Chondrocyte (in vitro differentiated cells): ENCODE data around the gene STOM. TPM values are rescaled to one million over a fixed set of nuclear protein-coding genes. Genes with fewer than 3 reads are reported as not detected.

Source experiments
- DNase-seq: peaks from one replicate; pipeline ENCODE4 v3.0.0; 2021; ENCODE audit warnings: mixed read lengths, low spot score
- H3K27ac Mint-ChIP-seq: one replicate; pipeline ENCODE4 v1.8.0; 2021; ENCODE audit warnings: mild to moderate bottlenecking, moderate library complexity, mixed read lengths; ENCODE audit not compliant: unreplicated experiment
- H3K27me3 Mint-ChIP-seq: 2 replicates; pipeline ENCODE4 v1.8.0; 2021; ENCODE audit warnings: low read depth, mixed read lengths
- H3K36me3 Mint-ChIP-seq: 2 replicates; pipeline ENCODE4 v1.8.0; 2021; ENCODE audit warnings: low read depth, mixed read lengths
- H3K4me1 Mint-ChIP-seq: 2 replicates; pipeline ENCODE4 v1.8.0; 2021; ENCODE audit warnings: low read depth, mild to moderate bottlenecking, mixed read lengths
- H3K4me3 Mint-ChIP-seq: one replicate; pipeline ENCODE4 v1.8.0; 2021; ENCODE audit warnings: mild to moderate bottlenecking, moderate library complexity, mixed read lengths; ENCODE audit not compliant: unreplicated experiment
- H3K9me3 Mint-ChIP-seq: 2 replicates; pipeline ENCODE4 v1.8.0; 2021; ENCODE audit warnings: low read depth, mixed read lengths
- total RNA-seq: library from RNA; stranded (reverse); gene quantifications from 3 replicates; pipeline ENCODE4 v1.2.1, GENCODE V29; 2021
- TF ChIP-seq, protein P1 (sequence below): fragments of 200-600 bp; sonication (generic); IDR thresholded peaks from 2 replicates; pipeline ENCODE4 v1.5.0; 2021; ENCODE audit warnings: antibody characterized with exemption, mild to moderate bottlenecking, moderate library complexity

Gene STOM
- total RNA-seq, 1 donor from 2014 or later = 83.6 TPM

DNA sequence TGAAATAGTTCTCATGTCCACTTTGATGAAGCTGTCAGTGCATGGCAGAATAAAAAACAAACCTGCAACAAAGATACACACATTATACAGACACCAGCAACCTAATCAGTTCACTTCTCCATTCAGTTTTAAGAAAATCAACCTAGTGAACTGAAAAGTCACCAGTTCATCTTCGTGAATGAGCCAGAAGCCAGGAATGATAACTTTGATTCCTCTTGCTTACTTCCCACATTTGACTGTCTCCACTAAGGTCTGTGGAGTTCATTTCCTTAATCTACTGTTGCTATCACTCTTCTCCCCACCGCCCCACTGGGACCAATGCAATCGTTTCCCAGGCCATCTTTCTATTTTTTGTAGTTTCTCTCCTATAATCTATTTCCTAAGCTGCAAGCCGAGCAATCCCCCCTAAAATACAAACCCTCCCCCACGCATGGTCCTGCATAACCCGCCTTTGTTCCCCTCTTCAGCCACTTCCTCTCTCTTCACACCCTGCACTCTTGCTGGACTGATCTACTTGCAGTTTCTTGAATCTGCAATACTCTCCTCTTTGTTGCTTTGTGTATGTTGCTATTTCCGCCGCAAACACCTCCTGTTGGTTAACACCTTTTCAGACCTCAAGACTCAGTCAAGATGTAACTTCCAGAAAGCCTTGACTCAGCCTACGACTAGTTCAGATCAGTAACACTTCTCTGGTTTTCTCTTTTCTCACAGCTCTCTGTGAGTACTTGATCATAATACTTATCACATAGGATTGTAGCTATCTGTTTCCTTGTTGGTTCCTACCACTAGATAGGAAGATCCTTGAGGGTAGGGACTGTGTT, 16.6 kb downstream of the STOM start:
- H3K4me1 Mint-ChIP-seq = peaks cover 40% of the 10 kb centered on the region
- no peaks in the 10 kb centered on the region for H3K9me3 Mint-ChIP-seq
- no peak overlapping the region for H3K27ac Mint-ChIP-seq
- DNase-seq = no peak
- peaks cover 10% of the 10 kb centered on the region for H3K36me3 Mint-ChIP-seq
- H3K4me3 Mint-ChIP-seq = no peak overlapping the region
- TF ChIP-seq, protein P1, sequence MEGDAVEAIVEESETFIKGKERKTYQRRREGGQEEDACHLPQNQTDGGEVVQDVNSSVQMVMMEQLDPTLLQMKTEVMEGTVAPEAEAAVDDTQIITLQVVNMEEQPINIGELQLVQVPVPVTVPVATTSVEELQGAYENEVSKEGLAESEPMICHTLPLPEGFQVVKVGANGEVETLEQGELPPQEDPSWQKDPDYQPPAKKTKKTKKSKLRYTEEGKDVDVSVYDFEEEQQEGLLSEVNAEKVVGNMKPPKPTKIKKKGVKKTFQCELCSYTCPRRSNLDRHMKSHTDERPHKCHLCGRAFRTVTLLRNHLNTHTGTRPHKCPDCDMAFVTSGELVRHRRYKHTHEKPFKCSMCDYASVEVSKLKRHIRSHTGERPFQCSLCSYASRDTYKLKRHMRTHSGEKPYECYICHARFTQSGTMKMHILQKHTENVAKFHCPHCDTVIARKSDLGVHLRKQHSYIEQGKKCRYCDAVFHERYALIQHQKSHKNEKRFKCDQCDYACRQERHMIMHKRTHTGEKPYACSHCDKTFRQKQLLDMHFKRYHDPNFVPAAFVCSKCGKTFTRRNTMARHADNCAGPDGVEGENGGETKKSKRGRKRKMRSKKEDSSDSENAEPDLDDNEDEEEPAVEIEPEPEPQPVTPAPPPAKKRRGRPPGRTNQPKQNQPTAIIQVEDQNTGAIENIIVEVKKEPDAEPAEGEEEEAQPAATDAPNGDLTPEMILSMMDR = no peak
- no peaks in the 10 kb centered on the region for H3K27me3 Mint-ChIP-seq

DNA sequence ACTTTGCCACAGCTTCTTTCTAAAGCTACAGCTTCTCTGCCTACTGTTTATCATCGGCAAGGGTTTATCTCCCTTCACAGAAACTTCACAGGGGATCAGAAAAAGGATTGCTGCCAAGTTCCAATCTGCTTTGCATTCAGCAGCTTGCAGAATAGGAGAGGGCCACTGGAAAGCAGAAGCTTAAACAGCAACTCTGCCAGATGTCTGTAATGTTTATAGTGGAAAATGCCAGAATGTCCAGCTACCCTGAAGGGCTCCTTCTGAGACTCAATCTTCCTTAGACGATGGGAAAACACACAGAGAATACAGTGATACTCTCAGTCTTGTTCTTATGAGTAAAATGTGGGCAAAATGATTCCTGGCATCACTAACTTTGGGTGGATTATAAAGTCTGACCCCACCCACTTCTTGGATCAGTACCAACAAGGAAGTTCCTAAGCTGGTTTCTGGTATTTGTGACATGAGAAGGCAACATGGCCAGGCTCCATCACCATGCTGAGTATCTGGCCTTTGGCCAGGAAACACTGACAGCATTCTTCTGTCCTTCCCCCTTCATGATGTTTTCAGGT, 19.0 kb downstream of the STOM start:
- peak overlapping the region; percentile 89 for H3K27ac Mint-ChIP-seq
- TF ChIP-seq, protein P1 = no peak

DNA sequence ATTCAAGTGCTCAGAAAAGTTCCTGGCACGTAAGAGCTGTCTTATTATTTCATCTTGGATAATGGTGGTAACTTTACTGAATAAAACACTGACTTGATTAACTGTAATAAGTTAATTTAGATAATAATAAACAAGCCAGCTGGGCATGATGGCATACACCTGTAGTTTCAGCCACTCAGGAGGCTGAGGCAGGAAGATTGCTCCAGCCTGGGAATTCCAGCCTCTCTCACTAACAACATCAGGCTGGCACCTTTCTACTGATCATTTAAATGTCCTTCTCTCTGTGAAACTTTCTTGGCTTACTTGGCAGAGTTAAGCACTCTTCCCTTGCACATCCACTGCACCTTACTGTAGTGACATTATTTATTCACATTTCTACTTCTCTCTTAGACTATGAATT, 20.0 kb downstream of the STOM start:
- Mint-ChIP-seq H3K27me3 (no peaks in the 10 kb centered on the region), H3K36me3 (peaks cover 16% of the 10 kb centered on the region), H3K9me3 (no peaks in the 10 kb centered on the region), H3K4me1 (peaks cover 50% of the 10 kb centered on the region), H3K4me3 (no peak overlapping the region), H3K27ac (peak overlapping the region; percentile 89)
- no peak for DNase-seq
- TF ChIP-seq, protein P1 = no peak

More for the DNA sequence above, 19.0 kb downstream of the STOM start:
- Mint-ChIP-seq H3K4me3 (peak overlapping the region; percentile 47), H3K27me3 (no peaks in the 10 kb centered on the region), H3K4me1 (peaks cover 47% of the 10 kb centered on the region), H3K36me3 (peaks cover 16% of the 10 kb centered on the region), H3K9me3 (no peaks in the 10 kb centered on the region)
- DNase-seq = no peak

DNA sequence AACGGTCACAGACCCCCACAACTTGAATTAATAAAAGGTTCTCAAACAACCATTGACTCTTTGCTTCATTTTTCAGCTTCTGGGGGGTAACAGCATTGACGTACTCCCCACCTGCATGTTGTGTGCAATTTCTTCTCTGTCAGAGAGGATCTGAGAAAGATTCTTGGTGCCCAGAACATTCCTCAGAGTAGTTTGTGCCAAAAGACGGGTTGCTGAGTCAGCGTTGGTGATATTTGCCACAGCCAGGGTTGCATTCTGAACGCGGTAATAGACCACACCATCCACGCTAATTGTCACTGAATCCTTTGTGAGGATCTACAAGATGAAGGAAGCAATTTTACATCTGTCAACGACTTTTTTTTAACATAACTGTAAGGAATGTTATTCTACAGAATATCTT, 21.0 kb downstream of the STOM start:
- DNase-seq = no peak
- peaks cover 56% of the 10 kb centered on the region for H3K4me1 Mint-ChIP-seq

DNA sequence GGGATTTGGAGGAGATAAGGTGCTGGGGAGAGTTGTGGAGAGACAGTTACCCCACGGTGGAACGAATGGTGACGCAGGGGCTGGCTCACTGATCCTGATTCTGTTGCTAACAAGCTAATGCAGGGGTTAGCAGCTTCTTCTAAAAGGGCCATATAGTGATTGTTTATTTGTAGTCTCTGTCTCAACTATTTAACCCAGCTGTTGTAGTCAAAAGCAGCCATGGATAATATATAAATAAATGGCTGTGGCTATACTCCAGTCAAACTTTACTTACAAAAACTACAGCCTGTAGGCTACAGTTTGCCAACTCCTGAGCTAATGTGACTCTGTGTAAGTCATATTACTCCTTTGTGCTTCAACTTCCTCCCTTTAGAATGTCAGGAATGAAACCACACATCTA, 21.8 kb downstream of the STOM start:
- Mint-ChIP-seq H3K36me3 (peaks cover 12% of the 10 kb centered on the region), H3K27ac (peak overlapping the region; percentile 67), H3K9me3 (no peaks in the 10 kb centered on the region), H3K4me1 (peaks cover 52% of the 10 kb centered on the region), H3K4me3 (no peak overlapping the region), H3K27me3 (no peaks in the 10 kb centered on the region)
- DNase-seq = no peak
- TF ChIP-seq, protein P1 = no peak

More for the DNA sequence above, 21.0 kb downstream of the STOM start:
- Mint-ChIP-seq H3K27me3 (no peaks in the 10 kb centered on the region), H3K4me3 (no peak overlapping the region), H3K9me3 (no peaks in the 10 kb centered on the region), H3K27ac (peak overlapping the region; percentile 67), H3K36me3 (peaks cover 17% of the 10 kb centered on the region)
- TF ChIP-seq, protein P1 = no peak
